B cell (primary cell): ENCODE data around the gene PTER. TPM values are rescaled to one million over a fixed set of nuclear protein-coding genes. Genes with fewer than 3 reads are reported as not detected.

Source experiments
- ATAC-seq: fragments of 200-7000 bp; cut with Tn5 transposase; one replicate; pipeline ENCODE4 v1.10.0; 2021; ENCODE audit warnings: low read depth, mild to moderate bottlenecking, moderate number of reproducible peaks, moderate library complexity
- CTCF ChIA-PET: fragments of 350-600 bp; sonication (Branson Sonifier 250); formaldehyde crosslinking; loops from one replicate; lab custom pipeline; 2021; ENCODE audit warnings: antibody characterized with exemption, inconsistent platforms; lab: Charles Lee
- POLR2A ChIA-PET: fragments of 350-600 bp; sonication (Branson Sonifier 250); formaldehyde crosslinking; loops from one replicate; lab custom pipeline; 2021; ENCODE audit warnings: antibody characterized with exemption; lab: Charles Lee
- DNase-seq: peaks from one replicate; pipeline ENCODE4 v3.0.0; 2013
- H2AFZ ChIP-seq: 2 replicates; pipeline ENCODE4 v1.6.1; 2012; ENCODE audit warnings: mild to moderate bottlenecking, low read depth, low read length; ENCODE audit not compliant: insufficient read depth, poor library complexity, severe bottlenecking
- H3K27ac ChIP-seq, 2 donors: 1 replicate in 1 of 2; 2 replicates in 1 of 2; pipeline ENCODE4 v1.5.1; 2012 to 2013; ENCODE audit warnings: low read length in 2 of 2, mild to moderate bottlenecking in 2 of 2, moderate library complexity in 1 of 2
- H3K27me3 ChIP-seq, 4 experiments: fragments of 200-600 bp in 1 of 4; sonication (generic) in 1 of 4; replicated peaks in 1 of 4; 1 replicate in 2 of 4; 2 replicates in 2 of 4; pipeline versions ENCODE4 v1.6.1 to v1.7.0; 2013 to 2016; ENCODE audit warnings: low read length in 3 of 4, mild to moderate bottlenecking in 2 of 4, mixed read lengths in 1 of 4, moderate library complexity in 1 of 4; ENCODE audit not compliant: insufficient read depth in 4 of 4, control insufficient read depth in 3 of 4; ENCODE audit errors: control extremely low read depth in 1 of 4
- H3K36me3 ChIP-seq, 2 experiments: replicated peaks in 1 of 2; 1 replicate in 1 of 2; 2 replicates in 1 of 2; pipeline versions ENCODE4 v1.6.1 to v1.7.1; 2013; ENCODE audit warnings: low read length in 1 of 2; ENCODE audit not compliant: insufficient read depth in 2 of 2, control insufficient read depth in 1 of 2; ENCODE audit errors: control extremely low read depth in 1 of 2, extremely low read depth in 1 of 2
- H3K4me1 ChIP-seq, 2 donors: fragments of 200-600 bp in 1 of 2; sonication (generic) in 1 of 2; 1 replicate in 1 of 2; 2 replicates in 1 of 2; pipeline versions ENCODE4 v1.5.1 to v1.6.1; 2013 to 2017; ENCODE audit warnings: low read length in 2 of 2; ENCODE audit not compliant: control insufficient read depth in 2 of 2, insufficient read depth in 2 of 2
- H3K4me2 ChIP-seq: replicated peaks from 2 replicates; pipeline ENCODE3; 2012; ENCODE audit warnings: mild to moderate bottlenecking, low read depth, low read length; ENCODE audit not compliant: poor library complexity, severe bottlenecking
- H3K4me3 ChIP-seq, 5 experiments: fragments of 200-600 bp in 1 of 5; sonication (generic) in 1 of 5; 1 replicate in 3 of 5; 2 replicates in 2 of 5; pipeline versions ENCODE4 v1.5.1 to v1.7.0; 2011 to 2016; ENCODE audit warnings: low read length in 4 of 5, mild to moderate bottlenecking in 4 of 5, low read depth in 2 of 5, control low read depth in 1 of 5, moderate library complexity in 1 of 5; ENCODE audit not compliant: insufficient read depth in 1 of 5; ENCODE audit errors: control extremely low read depth in 1 of 5, extremely low read depth in 1 of 5
- H3K79me2 ChIP-seq: fragments of 200-600 bp; sonication (generic); one replicate; pipeline ENCODE4 v1.6.0; 2016; ENCODE audit warnings: low read length; ENCODE audit not compliant: control insufficient read depth, insufficient read depth
- H3K9ac ChIP-seq: fragments of 200-600 bp; sonication (generic); 2 replicates; pipeline ENCODE4 v1.6.1; 2017; ENCODE audit warnings: mild to moderate bottlenecking, low read length, moderate library complexity
- H3K9me3 ChIP-seq, 3 donors: one replicate each; pipeline versions ENCODE4 v1.6.1 to v1.7.1; 2013; ENCODE audit warnings: low read length in 2 of 3; ENCODE audit not compliant: control insufficient read depth in 2 of 3, insufficient read depth in 1 of 3; ENCODE audit errors: control extremely low read depth in 1 of 3
- H4K20me1 ChIP-seq: 2 replicates; pipeline ENCODE4 v1.6.0; 2012; ENCODE audit warnings: mild to moderate bottlenecking, low read length; ENCODE audit not compliant: insufficient read depth, control insufficient read depth, poor library complexity, severe bottlenecking
- H3K27ac Mint-ChIP-seq: one replicate; pipeline ENCODE4 v1.8.0; 2021; ENCODE audit warnings: mixed read lengths
- H3K27me3 Mint-ChIP-seq: one replicate; pipeline ENCODE4 v1.8.0; 2021; ENCODE audit warnings: mixed read lengths
- H3K4me1 Mint-ChIP-seq: one replicate; pipeline ENCODE4 v1.8.0; 2021; ENCODE audit warnings: mixed read lengths
- H3K4me3 Mint-ChIP-seq: one replicate; pipeline ENCODE4 v1.8.0; 2021; ENCODE audit warnings: mixed read lengths
- H3K9me3 Mint-ChIP-seq: one replicate; pipeline ENCODE4 v1.8.0; 2022; ENCODE audit warnings: mixed read lengths; ENCODE audit not compliant: insufficient read depth
- CTCF ChIP-seq: fragments of 200-600 bp; IDR thresholded peaks from one replicate; pipeline ENCODE4 v1.8.0; 2022; ENCODE audit warnings: antibody characterized with exemption, mild to moderate bottlenecking
- EZH2 ChIP-seq: IDR thresholded peaks from 2 replicates; pipeline ENCODE4 v1.6.1; 2012; ENCODE audit warnings: borderline replicate concordance, low read depth, mild to moderate bottlenecking, moderate library complexity, low read length; ENCODE audit not compliant: insufficient read depth, poor library complexity, severe bottlenecking
- WGBS: methylation state at CpG from one replicate; pipeline ENCODE4 v1.1.5; 2013; ENCODE audit warnings: missing lambda C conversion rate; ENCODE audit not compliant: insufficient coverage; 5-methylcytosine and 5-hydroxymethylcytosine counted together
- intact Hi-C: fragments of 100-400 bp; cut with micrococcal nuclease; formaldehyde crosslinking; loops from one replicate; pipeline ENCODE4 v1.10.0; 2022
- polyA plus RNA-seq: library from polyadenylated mRNA; depleted of rRNA; stranded (reverse); fragments of >200 nt; gene quantifications from 2 replicates; pipeline ENCODE4 v1.2.3, GENCODE V29; 2012
- total RNA-seq, 2 donors: library from RNA; stranded (reverse); fragments of 120-200 nt in 1 of 2; gene quantifications; 1 replicate in 1 of 2; 2 replicates in 1 of 2; pipeline versions ENCODE4 v1.2.3 to v1.2.4, GENCODE V29; 2013 to 2022

Gene PTER
- total and polyA plus RNA-seq, 2 donors (not counting 1 experiment from before 2014, with no cell fraction given) = 7.4 to 18.6 TPM

- no peak overlapping the region for H2AFZ ChIP-seq
- ChIA-PET CTCF (interaction anchor here (0.5 kb wide), 1 partner anchor 17 kb away, joined by 3 read pairs; no protein-coding TSS in a partner anchor), POLR2A (no interaction called here)
- no peak overlapping the region for H3K27ac ChIP-seq
- H3K27ac Mint-ChIP-seq = no peak overlapping the region
- H3K4me3 Mint-ChIP-seq = no peak overlapping the region
- no CpG with 5 or more reads among the region's 1 CpG for WGBS
- no peak overlapping the region for H3K4me3 ChIP-seq
- H3K9me3 ChIP-seq = no peaks in the 10 kb centered on the region
- peaks cover 3% of the 10 kb centered on the region in 2 donors for H3K4me1 ChIP-seq
- H3K9me3 Mint-ChIP-seq = no peaks in the 10 kb centered on the region
- peaks cover 12% of the 10 kb centered on the region for H3K4me1 Mint-ChIP-seq
- H3K9ac ChIP-seq = no peak overlapping the region
- no peaks in the 10 kb centered on the region for H3K36me3 ChIP-seq
- no peaks in the 10 kb centered on the region for H3K27me3 ChIP-seq
- no peaks in the 10 kb centered on the region for H3K27me3 Mint-ChIP-seq
- peaks cover 27% of the 10 kb centered on the region for H3K79me2 ChIP-seq
- H3K4me2 ChIP-seq = no peak overlapping the region
- ATAC-seq (no peak), DNase-seq (no peak)
- TF ChIP-seq EZH2 (no peak), CTCF (no peak)
- peaks cover 11% of the 10 kb centered on the region for H4K20me1 ChIP-seq
- intact Hi-C loops = no loop called here
Observed at GRCh38 chr10:16466001-16466400, 29.2 kb downstream of the PTER start.

GRCh38 chr10:16470747-16471146 is 33.9 kb downstream of the PTER start:
- Histone ChIP-seq H3K4me1 (peaks cover 3 to 5% of the 10 kb centered on the region in 2 donors), H3K4me3 (no peak overlapping the region), H3K4me2 (peak overlapping the region; percentile 22), H3K27ac (peak overlapping the region in 1 of 2 donors; percentile 28), H3K36me3 (no peaks in the 10 kb centered on the region), H3K27me3 (no peaks in the 10 kb centered on the region), H2AFZ (no peak overlapping the region), H3K79me2 (peaks cover 8% of the 10 kb centered on the region), H3K9me3 (no peaks in the 10 kb centered on the region), H4K20me1 (peaks cover 11% of the 10 kb centered on the region), H3K9ac (no peak overlapping the region)
- Mint-ChIP-seq H3K27ac (no peak overlapping the region), H3K9me3 (no peaks in the 10 kb centered on the region), H3K27me3 (no peaks in the 10 kb centered on the region), H3K4me3 (no peak overlapping the region), H3K4me1 (peaks cover 13% of the 10 kb centered on the region)
- POLR2A ChIA-PET = no interaction called here
- ATAC-seq (no peak), DNase-seq (peak; percentile 6)
- CTCF ChIA-PET = interaction anchor here (0.7 kb wide), 1 partner anchor 67 kb away, joined by 3 read pairs; no protein-coding TSS in a partner anchor
- WGBS = 40% methylated on average over 1 of the region's 5 CpGs
- TF ChIP-seq EZH2 = no peak
- TF ChIP-seq CTCF = no peak
- intact Hi-C loops = no loop called here
